HEK293 (cell line): ENCODE results near the gene ITPKB.

Experiments
- ZBTB1 ChIP-seq: fragments of 450-650 bp; formaldehyde crosslinking; IDR thresholded peaks from 2 replicates; pipeline ENCODE4 v1.5.1; 2016; ENCODE audit warnings: missing biosample characterization, missing genetic modification characterization
- ZBTB48 ChIP-seq: fragments of 450-650 bp; formaldehyde crosslinking; IDR thresholded peaks from 2 replicates; pipeline ENCODE4 v1.5.1; 2016; ENCODE audit warnings: missing biosample characterization, missing genetic modification characterization
- ZBTB7A ChIP-seq: fragments of 450-650 bp; formaldehyde crosslinking; IDR thresholded peaks from 2 replicates; pipeline ENCODE4 v1.5.1; 2016; ENCODE audit warnings: low read depth, missing biosample characterization, missing genetic modification characterization
- ZNF350 ChIP-seq: fragments of 450-650 bp; formaldehyde crosslinking; IDR thresholded peaks from 2 replicates; pipeline ENCODE4 v1.5.0; 2017; ENCODE audit warnings: missing biosample characterization, mild to moderate bottlenecking, missing genetic modification characterization
- ZNF37A ChIP-seq: fragments of 450-650 bp; IDR thresholded peaks from 2 replicates; pipeline ENCODE4 v1.5.1; 2018; ENCODE audit warnings: missing biosample characterization, missing genetic modification characterization
- ZNF768 ChIP-seq: fragments of 450-650 bp; formaldehyde crosslinking; IDR thresholded peaks from 2 replicates; pipeline ENCODE4 v1.5.1; 2018; ENCODE audit warnings: missing biosample characterization, mild to moderate bottlenecking, missing genetic modification characterization
- TF ChIP-seq, protein P1 (sequence below): fragments of 450-650 bp; formaldehyde crosslinking; IDR thresholded peaks from 2 replicates; pipeline ENCODE4 v1.5.1; 2016; ENCODE audit warnings: missing biosample characterization, missing genetic modification characterization
- TF ChIP-seq, protein P2 (sequence below): fragments of 450-650 bp; formaldehyde crosslinking; IDR thresholded peaks from 2 replicates; pipeline ENCODE4 v1.5.1; 2016; ENCODE audit warnings: missing biosample characterization, missing genetic modification characterization
- TF ChIP-seq, protein P3 (sequence below): fragments of 450-650 bp; formaldehyde crosslinking; IDR thresholded peaks from 2 replicates; pipeline ENCODE4 v1.5.1; 2016; ENCODE audit warnings: missing biosample characterization, missing genetic modification characterization

DNA sequence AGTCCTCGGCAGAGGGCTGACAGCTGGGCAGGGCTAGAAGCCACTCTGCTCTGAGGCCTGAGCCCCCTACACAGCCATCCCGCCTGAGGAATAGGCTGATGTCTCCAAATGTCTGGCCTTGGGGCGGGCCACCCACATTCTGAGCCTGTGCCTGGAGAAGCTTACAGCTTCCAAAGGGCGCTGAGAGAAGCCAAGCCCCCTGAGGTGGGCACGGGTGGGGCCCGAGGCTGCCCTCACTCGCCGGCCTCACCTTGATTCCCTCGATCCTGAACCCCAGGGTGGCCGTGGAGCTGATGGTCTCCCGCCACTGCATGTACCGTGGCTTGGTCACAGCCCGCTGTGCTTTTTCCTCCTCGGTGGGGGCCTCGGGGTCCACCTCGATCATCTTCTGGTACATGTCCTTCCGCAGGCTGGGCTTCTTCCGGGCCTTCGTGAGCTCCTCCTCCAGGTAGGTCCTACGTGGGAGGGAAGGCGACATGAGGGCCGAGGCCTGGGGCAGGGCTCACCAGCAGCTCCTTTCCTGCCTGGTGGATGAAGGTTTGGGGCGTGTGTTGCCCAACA, 97.3 kb downstream of the ITPKB start:
- TF ChIP-seq, protein P1, sequence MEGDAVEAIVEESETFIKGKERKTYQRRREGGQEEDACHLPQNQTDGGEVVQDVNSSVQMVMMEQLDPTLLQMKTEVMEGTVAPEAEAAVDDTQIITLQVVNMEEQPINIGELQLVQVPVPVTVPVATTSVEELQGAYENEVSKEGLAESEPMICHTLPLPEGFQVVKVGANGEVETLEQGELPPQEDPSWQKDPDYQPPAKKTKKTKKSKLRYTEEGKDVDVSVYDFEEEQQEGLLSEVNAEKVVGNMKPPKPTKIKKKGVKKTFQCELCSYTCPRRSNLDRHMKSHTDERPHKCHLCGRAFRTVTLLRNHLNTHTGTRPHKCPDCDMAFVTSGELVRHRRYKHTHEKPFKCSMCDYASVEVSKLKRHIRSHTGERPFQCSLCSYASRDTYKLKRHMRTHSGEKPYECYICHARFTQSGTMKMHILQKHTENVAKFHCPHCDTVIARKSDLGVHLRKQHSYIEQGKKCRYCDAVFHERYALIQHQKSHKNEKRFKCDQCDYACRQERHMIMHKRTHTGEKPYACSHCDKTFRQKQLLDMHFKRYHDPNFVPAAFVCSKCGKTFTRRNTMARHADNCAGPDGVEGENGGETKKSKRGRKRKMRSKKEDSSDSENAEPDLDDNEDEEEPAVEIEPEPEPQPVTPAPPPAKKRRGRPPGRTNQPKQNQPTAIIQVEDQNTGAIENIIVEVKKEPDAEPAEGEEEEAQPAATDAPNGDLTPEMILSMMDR (tag by site-specific recombination), result no peak
- no peak for TF ChIP-seq ZNF37A
- TF ChIP-seq ZBTB48, result no peak
- no peak for TF ChIP-seq ZNF768 (tag by site-specific recombination)
- TF ChIP-seq, protein P2, sequence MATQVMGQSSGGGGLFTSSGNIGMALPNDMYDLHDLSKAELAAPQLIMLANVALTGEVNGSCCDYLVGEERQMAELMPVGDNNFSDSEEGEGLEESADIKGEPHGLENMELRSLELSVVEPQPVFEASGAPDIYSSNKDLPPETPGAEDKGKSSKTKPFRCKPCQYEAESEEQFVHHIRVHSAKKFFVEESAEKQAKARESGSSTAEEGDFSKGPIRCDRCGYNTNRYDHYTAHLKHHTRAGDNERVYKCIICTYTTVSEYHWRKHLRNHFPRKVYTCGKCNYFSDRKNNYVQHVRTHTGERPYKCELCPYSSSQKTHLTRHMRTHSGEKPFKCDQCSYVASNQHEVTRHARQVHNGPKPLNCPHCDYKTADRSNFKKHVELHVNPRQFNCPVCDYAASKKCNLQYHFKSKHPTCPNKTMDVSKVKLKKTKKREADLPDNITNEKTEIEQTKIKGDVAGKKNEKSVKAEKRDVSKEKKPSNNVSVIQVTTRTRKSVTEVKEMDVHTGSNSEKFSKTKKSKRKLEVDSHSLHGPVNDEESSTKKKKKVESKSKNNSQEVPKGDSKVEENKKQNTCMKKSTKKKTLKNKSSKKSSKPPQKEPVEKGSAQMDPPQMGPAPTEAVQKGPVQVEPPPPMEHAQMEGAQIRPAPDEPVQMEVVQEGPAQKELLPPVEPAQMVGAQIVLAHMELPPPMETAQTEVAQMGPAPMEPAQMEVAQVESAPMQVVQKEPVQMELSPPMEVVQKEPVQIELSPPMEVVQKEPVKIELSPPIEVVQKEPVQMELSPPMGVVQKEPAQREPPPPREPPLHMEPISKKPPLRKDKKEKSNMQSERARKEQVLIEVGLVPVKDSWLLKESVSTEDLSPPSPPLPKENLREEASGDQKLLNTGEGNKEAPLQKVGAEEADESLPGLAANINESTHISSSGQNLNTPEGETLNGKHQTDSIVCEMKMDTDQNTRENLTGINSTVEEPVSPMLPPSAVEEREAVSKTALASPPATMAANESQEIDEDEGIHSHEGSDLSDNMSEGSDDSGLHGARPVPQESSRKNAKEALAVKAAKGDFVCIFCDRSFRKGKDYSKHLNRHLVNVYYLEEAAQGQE, result no peak
- TF ChIP-seq ZBTB7A, result no peak
- no peak for TF ChIP-seq ZBTB1 (tag by site-specific recombination)
- no peak for TF ChIP-seq ZNF350
- TF ChIP-seq, protein P3, sequence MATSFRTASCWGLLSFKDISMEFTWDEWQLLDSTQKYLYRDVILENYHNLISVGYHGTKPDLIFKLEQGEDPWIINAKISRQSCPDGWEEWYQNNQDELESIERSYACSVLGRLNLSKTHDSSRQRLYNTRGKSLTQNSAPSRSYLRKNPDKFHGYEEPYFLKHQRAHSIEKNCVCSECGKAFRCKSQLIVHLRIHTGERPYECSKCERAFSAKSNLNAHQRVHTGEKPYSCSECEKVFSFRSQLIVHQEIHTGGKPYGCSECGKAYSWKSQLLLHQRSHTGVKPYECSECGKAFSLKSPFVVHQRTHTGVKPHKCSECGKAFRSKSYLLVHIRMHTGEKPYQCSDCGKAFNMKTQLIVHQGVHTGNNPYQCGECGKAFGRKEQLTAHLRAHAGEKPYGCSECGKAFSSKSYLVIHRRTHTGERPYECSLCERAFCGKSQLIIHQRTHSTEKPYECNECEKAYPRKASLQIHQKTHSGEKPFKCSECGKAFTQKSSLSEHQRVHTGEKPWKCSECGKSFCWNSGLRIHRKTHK (tag by site-specific recombination), result no peak
